ENCODE results near the gene ADRB1. TPM values are rescaled to one million over a fixed set of nuclear protein-coding genes. Genes with fewer than 3 reads are reported as not detected.

The ADRB1 gene
- total RNA-seq, 1 donor = not detected

DNA sequence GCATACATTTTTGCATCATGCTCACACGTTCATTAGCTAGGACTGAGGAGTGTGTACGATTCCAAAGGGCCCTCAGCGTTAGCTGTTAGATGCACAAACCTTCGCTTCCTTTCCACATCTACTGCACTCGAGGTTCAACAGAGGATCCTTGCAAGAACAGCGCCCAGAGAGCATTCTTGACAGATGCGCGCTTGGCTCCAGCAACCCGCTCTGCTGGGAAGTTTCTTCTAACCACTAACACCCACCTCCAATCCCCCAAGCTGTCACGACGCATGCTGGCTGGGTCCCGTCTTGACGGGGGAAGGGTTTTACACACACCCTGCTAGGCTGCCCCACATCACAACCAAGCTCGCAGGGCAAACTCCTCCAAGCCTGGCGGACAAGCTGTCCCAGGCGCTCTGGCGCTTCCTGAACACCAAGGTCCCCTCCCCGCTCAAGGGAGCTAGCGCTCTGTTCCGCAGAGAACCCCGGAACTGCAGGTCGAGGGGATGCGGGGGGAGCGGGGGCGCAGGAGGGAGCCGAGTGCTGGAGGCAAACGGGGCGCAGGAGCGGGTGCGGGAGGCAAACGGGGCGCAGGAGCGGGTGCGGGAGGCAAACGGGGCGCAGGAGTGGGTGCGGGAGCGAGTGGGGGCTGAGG is 653 bp upstream of the ADRB1 start:
- Histone ChIP-seq H2AFZ (ENCODE audit: low read length) (peak overlapping the region; percentile 56), H3K27me3 (ENCODE audit: insufficient read depth, low read length) (peaks cover 73% of the 10 kb centered on the region), H3K9me3 (ENCODE audit: low read depth, low read length) (no peaks in the 10 kb centered on the region), H4K20me1 (ENCODE audit: insufficient read depth, low read length) (no peaks in the 10 kb centered on the region), H3K27ac (ENCODE audit: low read depth, low read length) (no peak overlapping the region), H3K79me2 (ENCODE audit: insufficient read depth, low read length) (no peaks in the 10 kb centered on the region), H3K4me2 (ENCODE audit: insufficient read depth, low read length) (no peak overlapping the region), H3K4me3 (ENCODE audit: insufficient read depth, low read length) (no peak overlapping the region), H3K4me1 (ENCODE audit: insufficient read depth, low read length) (no peaks in the 10 kb centered on the region), H3K36me3 (ENCODE audit: insufficient read depth, low read length) (no peaks in the 10 kb centered on the region)
- no peak for DNase-seq (ENCODE audit: insufficient read length, low spot score, missing footprints)
- TF ChIP-seq, protein P1, sequence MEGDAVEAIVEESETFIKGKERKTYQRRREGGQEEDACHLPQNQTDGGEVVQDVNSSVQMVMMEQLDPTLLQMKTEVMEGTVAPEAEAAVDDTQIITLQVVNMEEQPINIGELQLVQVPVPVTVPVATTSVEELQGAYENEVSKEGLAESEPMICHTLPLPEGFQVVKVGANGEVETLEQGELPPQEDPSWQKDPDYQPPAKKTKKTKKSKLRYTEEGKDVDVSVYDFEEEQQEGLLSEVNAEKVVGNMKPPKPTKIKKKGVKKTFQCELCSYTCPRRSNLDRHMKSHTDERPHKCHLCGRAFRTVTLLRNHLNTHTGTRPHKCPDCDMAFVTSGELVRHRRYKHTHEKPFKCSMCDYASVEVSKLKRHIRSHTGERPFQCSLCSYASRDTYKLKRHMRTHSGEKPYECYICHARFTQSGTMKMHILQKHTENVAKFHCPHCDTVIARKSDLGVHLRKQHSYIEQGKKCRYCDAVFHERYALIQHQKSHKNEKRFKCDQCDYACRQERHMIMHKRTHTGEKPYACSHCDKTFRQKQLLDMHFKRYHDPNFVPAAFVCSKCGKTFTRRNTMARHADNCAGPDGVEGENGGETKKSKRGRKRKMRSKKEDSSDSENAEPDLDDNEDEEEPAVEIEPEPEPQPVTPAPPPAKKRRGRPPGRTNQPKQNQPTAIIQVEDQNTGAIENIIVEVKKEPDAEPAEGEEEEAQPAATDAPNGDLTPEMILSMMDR (IDR thresholded peaks at IDR 0.05; ENCODE audit: extremely low read depth, low read depth, low read length) = no peak

DNA sequence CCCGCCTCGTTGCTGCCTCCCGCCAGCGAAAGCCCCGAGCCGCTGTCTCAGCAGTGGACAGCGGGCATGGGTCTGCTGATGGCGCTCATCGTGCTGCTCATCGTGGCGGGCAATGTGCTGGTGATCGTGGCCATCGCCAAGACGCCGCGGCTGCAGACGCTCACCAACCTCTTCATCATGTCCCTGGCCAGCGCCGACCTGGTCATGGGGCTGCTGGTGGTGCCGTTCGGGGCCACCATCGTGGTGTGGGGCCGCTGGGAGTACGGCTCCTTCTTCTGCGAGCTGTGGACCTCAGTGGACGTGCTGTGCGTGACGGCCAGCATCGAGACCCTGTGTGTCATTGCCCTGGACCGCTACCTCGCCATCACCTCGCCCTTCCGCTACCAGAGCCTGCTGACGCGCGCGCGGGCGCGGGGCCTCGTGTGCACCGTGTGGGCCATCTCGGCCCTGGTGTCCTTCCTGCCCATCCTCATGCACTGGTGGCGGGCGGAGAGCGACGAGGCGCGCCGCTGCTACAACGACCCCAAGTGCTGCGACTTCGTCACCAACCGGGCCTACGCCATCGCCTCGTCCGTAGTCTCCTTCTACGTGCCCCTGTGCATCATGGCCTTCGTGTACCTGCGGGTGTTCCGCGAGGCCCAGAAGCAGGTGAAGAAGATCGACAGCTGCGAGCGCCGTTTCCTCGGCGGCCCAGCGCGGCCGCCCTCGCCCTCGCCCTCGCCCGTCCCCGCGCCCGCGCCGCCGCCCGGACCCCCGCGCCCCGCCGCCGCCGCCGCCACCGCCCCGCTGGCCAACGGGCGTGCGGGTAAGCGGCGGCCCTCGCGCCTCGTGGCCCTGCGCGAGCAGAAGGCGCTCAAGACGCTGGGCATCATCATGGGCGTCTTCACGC is 825 bp downstream of the ADRB1 start:
- Histone ChIP-seq H2AFZ (ENCODE audit: low read length) (no peak overlapping the region), H3K4me2 (ENCODE audit: insufficient read depth, low read length) (no peak overlapping the region), H3K9me3 (ENCODE audit: low read depth, low read length) (no peaks in the 10 kb centered on the region), H3K36me3 (ENCODE audit: insufficient read depth, low read length) (no peaks in the 10 kb centered on the region), H3K4me3 (ENCODE audit: insufficient read depth, low read length) (no peak overlapping the region), H3K4me1 (ENCODE audit: insufficient read depth, low read length) (no peaks in the 10 kb centered on the region), H3K27ac (ENCODE audit: low read depth, low read length) (no peak overlapping the region), H3K79me2 (ENCODE audit: insufficient read depth, low read length) (no peaks in the 10 kb centered on the region), H4K20me1 (ENCODE audit: insufficient read depth, low read length) (no peaks in the 10 kb centered on the region), H3K27me3 (ENCODE audit: insufficient read depth, low read length) (peaks cover 78% of the 10 kb centered on the region)
- TF ChIP-seq, protein P1 (IDR thresholded peaks at IDR 0.05; ENCODE audit: extremely low read depth, low read depth, low read length) = no peak
- peak; percentile 84 for DNase-seq (ENCODE audit: insufficient read length, low spot score, missing footprints)

DNA sequence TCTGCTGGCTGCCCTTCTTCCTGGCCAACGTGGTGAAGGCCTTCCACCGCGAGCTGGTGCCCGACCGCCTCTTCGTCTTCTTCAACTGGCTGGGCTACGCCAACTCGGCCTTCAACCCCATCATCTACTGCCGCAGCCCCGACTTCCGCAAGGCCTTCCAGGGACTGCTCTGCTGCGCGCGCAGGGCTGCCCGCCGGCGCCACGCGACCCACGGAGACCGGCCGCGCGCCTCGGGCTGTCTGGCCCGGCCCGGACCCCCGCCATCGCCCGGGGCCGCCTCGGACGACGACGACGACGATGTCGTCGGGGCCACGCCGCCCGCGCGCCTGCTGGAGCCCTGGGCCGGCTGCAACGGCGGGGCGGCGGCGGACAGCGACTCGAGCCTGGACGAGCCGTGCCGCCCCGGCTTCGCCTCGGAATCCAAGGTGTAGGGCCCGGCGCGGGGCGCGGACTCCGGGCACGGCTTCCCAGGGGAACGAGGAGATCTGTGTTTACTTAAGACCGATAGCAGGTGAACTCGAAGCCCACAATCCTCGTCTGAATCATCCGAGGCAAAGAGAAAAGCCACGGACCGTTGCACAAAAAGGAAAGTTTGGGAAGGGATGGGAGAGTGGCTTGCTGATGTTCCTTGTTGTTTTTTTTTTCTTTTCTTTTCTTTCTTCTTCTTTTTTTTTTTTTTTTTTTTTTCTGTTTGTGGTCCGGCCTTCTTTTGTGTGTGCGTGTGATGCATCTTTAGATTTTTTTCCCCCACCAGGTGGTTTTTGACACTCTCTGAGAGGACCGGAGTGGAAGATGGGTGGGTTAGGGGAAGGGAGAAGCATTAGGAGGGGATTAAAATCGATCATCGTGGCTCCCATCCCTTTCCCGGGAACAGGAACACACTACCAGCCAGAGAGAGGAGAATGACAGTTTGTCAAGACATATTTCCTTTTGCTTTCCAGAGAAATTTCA is 1.7 kb downstream of the ADRB1 start:
- Histone ChIP-seq H3K27ac (ENCODE audit: low read depth, low read length) (no peak overlapping the region), H3K27me3 (ENCODE audit: insufficient read depth, low read length) (peaks cover 78% of the 10 kb centered on the region), H3K4me3 (ENCODE audit: insufficient read depth, low read length) (peak overlapping the region; percentile 30), H3K9me3 (ENCODE audit: low read depth, low read length) (no peaks in the 10 kb centered on the region), H3K4me1 (ENCODE audit: insufficient read depth, low read length) (no peaks in the 10 kb centered on the region), H3K36me3 (ENCODE audit: insufficient read depth, low read length) (no peaks in the 10 kb centered on the region), H4K20me1 (ENCODE audit: insufficient read depth, low read length) (no peaks in the 10 kb centered on the region), H3K79me2 (ENCODE audit: insufficient read depth, low read length) (no peaks in the 10 kb centered on the region), H2AFZ (ENCODE audit: low read length) (no peak overlapping the region), H3K4me2 (ENCODE audit: insufficient read depth, low read length) (no peak overlapping the region)
- DNase-seq (ENCODE audit: insufficient read length, low spot score, missing footprints) = peak; percentile 83
- TF ChIP-seq, protein P1 (IDR thresholded peaks at IDR 0.05; ENCODE audit: extremely low read depth, low read depth, low read length) = no peak
